Suppressor macrophage treated with lipopolysaccharide for 1 hour (primary cell): ENCODE measurements around the gene CD300E.

ENCODE experiments used
- DNase-seq, 3 donors: peaks; one replicate each; pipeline ENCODE4 v3.0.0-alpha.2; 2020 to 2022

Gene CD300E

DNA sequence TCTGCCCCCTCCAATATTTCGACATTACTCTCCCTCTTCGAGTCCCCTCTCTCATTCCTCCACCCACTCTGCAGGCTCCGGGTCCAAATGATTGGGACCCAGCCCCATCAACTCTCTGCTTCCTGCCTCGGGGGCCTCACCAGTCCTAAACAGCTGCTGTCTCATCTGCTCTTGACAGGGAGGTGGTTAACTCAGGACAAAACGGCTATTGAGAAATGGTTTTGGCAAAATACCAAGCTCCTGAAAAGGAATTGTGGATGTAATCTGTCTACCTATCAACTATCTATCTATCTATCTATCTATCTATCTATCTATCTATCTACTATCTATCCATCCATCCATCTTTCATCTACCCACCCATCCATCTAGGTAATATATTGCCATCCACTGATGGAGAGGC lies 58.4 kb downstream of the CD300E start:
- peak in 1 of 3 donors; percentile 44 for DNase-seq

DNA sequence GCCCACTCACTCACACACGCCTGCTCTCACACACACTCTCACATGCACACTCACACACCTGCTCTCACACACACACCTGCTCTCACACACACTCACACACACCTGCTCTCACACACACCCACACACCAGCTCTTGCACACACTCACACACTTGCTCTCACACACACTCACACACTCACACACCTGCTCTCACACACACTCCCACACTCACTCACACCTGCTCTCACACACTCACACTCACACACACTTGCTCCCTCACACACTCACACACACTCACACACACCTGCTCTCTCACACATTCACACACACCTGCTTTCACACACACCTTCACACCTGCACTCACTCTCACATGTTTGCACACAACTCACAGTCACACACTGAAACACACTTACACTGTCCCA lies 60.2 kb downstream of the CD300E start:
- DNase-seq = no peak

- DNase-seq = peak in 1 of 3 donors; percentile 24
Measured at GRCh38 chr17:74561586-74561985, 62.0 kb downstream of the CD300E start.
